ENCODE measurements around the gene TMC2. TPM values are rescaled to one million over a fixed set of nuclear protein-coding genes. Genes with fewer than 3 reads are reported as not detected.

TMC2 gene
- total and polyA plus RNA-seq, 2 of the 4 experiments (the other 2 are of a cell fraction) = not detected

- H2BK20ac ChIP-seq (ENCODE audit: low read depth, low read length) = no peak overlapping the region
- H3K4me3 ChIP-seq (ENCODE audit: insufficient read depth, low read depth, low read length) = no peak overlapping the region
- H4K20me1 ChIP-seq (ENCODE audit: insufficient read depth, low read length) = no peaks in the 10 kb centered on the region
- H2BK15ac ChIP-seq (ENCODE audit: low read depth, low read length) = no peak overlapping the region
- intact Hi-C loops (cut with micrococcal nuclease) (no loop called here), in situ Hi-C loops (cut with MboI; ENCODE audit: low sequenced_read_pairs) (loop anchor here (10.0 kb wide), 1 partner anchor 175 kb away; no protein-coding TSS in a partner anchor), dilution Hi-C loops (cut with HindIII; ENCODE audit: low sequenced_read_pairs, unreplicated experiment) (no loop called here)
- no peak overlapping the region for H2AK5ac ChIP-seq (ENCODE audit: low read depth, low read length)
- H3K56ac ChIP-seq (ENCODE audit: extremely low read depth, insufficient read depth, low read length) = no peak overlapping the region
- no peaks in the 10 kb centered on the region for H3K36me3 ChIP-seq (ENCODE audit: control insufficient read depth, insufficient read depth, low read length)
- H2AFZ ChIP-seq (replicated peaks; ENCODE audit: low read length, poor library complexity) = no peak overlapping the region
- H2AK9ac ChIP-seq (replicated peaks; ENCODE audit: low read depth, low read length, poor library complexity) = no peak overlapping the region
- no peaks in the 10 kb centered on the region for H3K9me3 ChIP-seq (ENCODE audit: control insufficient read depth, insufficient read depth, low read length)
- H3K9ac ChIP-seq (ENCODE audit: low read depth, low read length) = no peak overlapping the region
- ChIA-PET CTCF (no interaction called here), POLR2A (ENCODE audit: unreplicated experiment) (no interaction called here)
- H3K18ac ChIP-seq (ENCODE audit: low read depth, low read length) = no peak overlapping the region
- ATAC-seq (ENCODE audit: low read depth) (no peak), DNase-seq (no peak)
- no peaks in the 10 kb centered on the region for H3K4me1 ChIP-seq (ENCODE audit: control insufficient read depth, insufficient read depth, low read length)
- no peak for TF ChIP-seq ELK1 (IDR thresholded peaks at IDR 0.05; ENCODE audit: borderline replicate concordance, low read depth, low read length)
- no peak for TF ChIP-seq RFX5 (IDR thresholded peaks at IDR 0.05; ENCODE audit: low read depth, low read length)
- TF ChIP-seq RAD21 (IDR thresholded peaks at IDR 0.05; ENCODE audit: low read length) = no peak
- TF ChIP-seq CHD1 (IDR thresholded peaks at IDR 0.05; ENCODE audit: low read depth, low read length) = no peak
- no peak for TF ChIP-seq FOS (IDR thresholded peaks at IDR 0.05; ENCODE audit: low read depth, low read length)
- no peak for TF ChIP-seq MAFK (IDR thresholded peaks at IDR 0.05; ENCODE audit: low read depth, low read length)
- TF ChIP-seq POLR2A (IDR thresholded peaks at IDR 0.05; ENCODE audit: low read depth, low read length) = no peak
- TF ChIP-seq CTCF (conservative IDR thresholded peaks at IDR 0.05; ENCODE audit: low read depth, low read length) = no peak
- TF ChIP-seq SMC3 (IDR thresholded peaks at IDR 0.05; ENCODE audit: low read depth, low read length) = no peak
- TF ChIP-seq NFE2L2 (IDR thresholded peaks at IDR 0.05; ENCODE audit: low read depth, low read length) = no peak
- TF ChIP-seq MXI1 (IDR thresholded peaks at IDR 0.05; ENCODE audit: borderline replicate concordance, low read depth, low read length) = no peak
- no peak for TF ChIP-seq MAZ (IDR thresholded peaks at IDR 0.05; ENCODE audit: borderline replicate concordance, low read depth, low read length)
- no peak overlapping the region for H3K23ac ChIP-seq (ENCODE audit: low read depth, low read length)
- H3K4me2 ChIP-seq (ENCODE audit: low read depth, low read length) = no peak overlapping the region
- no peak overlapping the region for H4K5ac ChIP-seq (ENCODE audit: low read depth, low read length)
- H3K9me1 ChIP-seq (ENCODE audit: insufficient read depth, low read length) = no peaks in the 10 kb centered on the region
- no peak overlapping the region for H3K4ac ChIP-seq (ENCODE audit: low read depth, low read length)
- H2BK120ac ChIP-seq (ENCODE audit: low read depth, low read length) = no peak overlapping the region
- H3K14ac ChIP-seq (replicated peaks; ENCODE audit: low read depth, low read length) = no peak overlapping the region
- H4K8ac ChIP-seq (ENCODE audit: low read depth in 2 of 2, low read length in 2 of 2) = no peak overlapping the region
- no TSS peak for BruUV-seq (replicated peaks)
- H2BK5ac ChIP-seq (ENCODE audit: low read depth, low read length, poor library complexity, severe bottlenecking) = no peak overlapping the region
- H4K91ac ChIP-seq (ENCODE audit: insufficient read depth, low read depth, low read length) = no peak overlapping the region
- peaks cover 2% of the 10 kb centered on the region; the same call in 1 of the 2 replicates for H3K27me3 ChIP-seq (ENCODE audit: control insufficient read depth, insufficient read depth, low read length)
- WGBS, 2 experiments (ENCODE audit: extremely low coverage in 2 of 2, insufficient read length in 1 of 2) = no CpG with 5 or more reads among the region's 1 CpG
- no peaks in the 10 kb centered on the region for H3K79me1 ChIP-seq (ENCODE audit: low read depth in 1 of 2, low read length in 2 of 2)
- H3K27ac ChIP-seq (ENCODE audit: insufficient read depth, low read length) = no peak overlapping the region
Measured at GRCh38 chr20:2640260-2640659, 103.9 kb downstream of the TMC2 start.
